DND-41 (cell line): Measurements from ENCODE around the gene C16orf78.

Source experiments
- CTCF ChIP-seq: IDR thresholded peaks from 2 replicates; pipeline ENCODE4 v1.5.1; 2012; ENCODE audit warnings: borderline replicate concordance, low read length, moderate library complexity, mild to moderate bottlenecking; ENCODE audit not compliant: poor library complexity, severe bottlenecking; ENCODE audit errors: extremely low read depth
- EZH2 ChIP-seq: IDR thresholded peaks from 3 replicates; pipeline ENCODE4 v1.6.1; 2012; ENCODE audit warnings: borderline replicate concordance, low read depth, mild to moderate bottlenecking, moderate library complexity, low read length, inconsistent platforms; ENCODE audit not compliant: severe bottlenecking

GRCh38 chr16:49362230-49362629 lies 11.4 kb upstream of the C16orf78 start:
- no peak for TF ChIP-seq EZH2
- TF ChIP-seq CTCF: no peak
